Peyer's patch (tissue), 4 donors: ENCODE measurements around the gene MAGI3.
"Not testable (repeated sequence)": the region's sequence is repeated elsewhere in the genome, so short reads cannot be mapped to it uniquely, and the experiment has no call there.

Source experiments
- POLR2A ChIP-seq, 2 donors: fragments of 450-650 bp; IDR thresholded peaks; one replicate each; pipeline ENCODE4 v1.5.1; 2017; ENCODE audit warnings: antibody characterized with exemption in 2 of 2, mild to moderate bottlenecking in 2 of 2, moderate library complexity in 2 of 2
- TF ChIP-seq, protein P1 (sequence below), 6 experiments: fragments of 450-650 bp in 4 of 6; fragments of 200-600 bp in 2 of 6; sonication (generic) in 1 of 6; IDR thresholded peaks; one replicate each; pipeline ENCODE4 v1.5.1; 2017 to 2019; ENCODE audit warnings: antibody characterized with exemption in 6 of 6, mild to moderate bottlenecking in 3 of 6, moderate library complexity in 1 of 6

DNA sequence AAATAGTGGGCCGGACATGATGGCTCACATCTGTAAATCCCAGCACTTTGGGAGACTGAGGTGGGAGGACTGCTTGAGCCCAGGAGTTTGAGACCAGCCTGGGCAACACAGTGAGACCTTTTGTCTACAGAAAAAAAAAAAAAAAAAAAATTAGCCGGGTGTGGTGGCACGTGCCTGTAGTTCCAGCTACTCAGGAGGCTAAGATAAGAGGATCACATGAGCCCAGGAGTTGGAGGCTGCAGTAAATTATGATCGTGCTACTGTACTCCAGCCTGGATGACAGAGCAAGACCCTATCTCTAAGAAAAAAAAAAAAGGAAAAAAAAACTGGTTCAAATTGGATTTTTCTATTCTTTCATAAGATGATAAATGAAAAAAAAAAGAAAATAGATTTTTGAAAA is 15.8 kb downstream of the MAGI3 start:
- TF ChIP-seq, protein P1, sequence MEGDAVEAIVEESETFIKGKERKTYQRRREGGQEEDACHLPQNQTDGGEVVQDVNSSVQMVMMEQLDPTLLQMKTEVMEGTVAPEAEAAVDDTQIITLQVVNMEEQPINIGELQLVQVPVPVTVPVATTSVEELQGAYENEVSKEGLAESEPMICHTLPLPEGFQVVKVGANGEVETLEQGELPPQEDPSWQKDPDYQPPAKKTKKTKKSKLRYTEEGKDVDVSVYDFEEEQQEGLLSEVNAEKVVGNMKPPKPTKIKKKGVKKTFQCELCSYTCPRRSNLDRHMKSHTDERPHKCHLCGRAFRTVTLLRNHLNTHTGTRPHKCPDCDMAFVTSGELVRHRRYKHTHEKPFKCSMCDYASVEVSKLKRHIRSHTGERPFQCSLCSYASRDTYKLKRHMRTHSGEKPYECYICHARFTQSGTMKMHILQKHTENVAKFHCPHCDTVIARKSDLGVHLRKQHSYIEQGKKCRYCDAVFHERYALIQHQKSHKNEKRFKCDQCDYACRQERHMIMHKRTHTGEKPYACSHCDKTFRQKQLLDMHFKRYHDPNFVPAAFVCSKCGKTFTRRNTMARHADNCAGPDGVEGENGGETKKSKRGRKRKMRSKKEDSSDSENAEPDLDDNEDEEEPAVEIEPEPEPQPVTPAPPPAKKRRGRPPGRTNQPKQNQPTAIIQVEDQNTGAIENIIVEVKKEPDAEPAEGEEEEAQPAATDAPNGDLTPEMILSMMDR (IDR thresholded peaks at IDR 0.05) = not testable (repeated sequence)
- not testable (repeated sequence) for TF ChIP-seq POLR2A (IDR thresholded peaks at IDR 0.05)
